ENCODE measurements around the gene BANF1. TPM values are rescaled to one million over a fixed set of nuclear protein-coding genes. Genes with fewer than 3 reads are reported as not detected.

Gene BANF1
- total RNA-seq, 1 experiment from 2014 or later: 248 TPM

DNA sequence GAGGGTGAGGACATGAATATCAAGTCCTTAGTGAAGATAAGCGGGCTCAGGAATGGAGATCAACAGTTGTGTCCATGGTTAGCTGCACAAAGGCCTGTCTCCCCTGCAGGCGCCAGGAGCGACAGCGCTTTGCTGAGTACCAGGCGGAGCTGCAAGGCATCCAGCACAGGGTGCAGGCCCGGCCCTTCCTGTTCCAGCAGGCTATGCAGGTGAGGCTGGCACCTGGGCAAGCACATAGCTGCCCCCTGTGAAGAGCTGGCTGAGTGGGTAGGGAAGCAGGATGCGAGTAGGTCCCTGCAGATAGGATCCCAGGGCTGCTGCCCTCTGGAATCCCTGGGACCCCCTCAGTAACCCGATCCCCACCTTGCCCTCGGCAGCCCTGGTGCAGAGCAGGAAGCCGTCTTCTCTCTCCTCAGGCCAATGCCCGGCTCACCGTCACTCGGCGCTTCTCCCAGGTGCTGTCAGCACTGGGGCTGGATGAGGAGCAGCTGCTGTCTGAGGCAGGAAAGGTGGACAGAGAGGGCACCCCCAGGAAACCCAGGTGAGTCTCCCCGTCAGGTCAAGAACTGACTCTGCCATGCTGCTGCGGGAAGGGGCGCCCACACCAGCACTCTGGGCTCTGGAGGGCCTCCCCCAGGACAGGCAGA lies 43.4 kb upstream of the BANF1 start:
- TF ChIP-seq, protein P1, sequence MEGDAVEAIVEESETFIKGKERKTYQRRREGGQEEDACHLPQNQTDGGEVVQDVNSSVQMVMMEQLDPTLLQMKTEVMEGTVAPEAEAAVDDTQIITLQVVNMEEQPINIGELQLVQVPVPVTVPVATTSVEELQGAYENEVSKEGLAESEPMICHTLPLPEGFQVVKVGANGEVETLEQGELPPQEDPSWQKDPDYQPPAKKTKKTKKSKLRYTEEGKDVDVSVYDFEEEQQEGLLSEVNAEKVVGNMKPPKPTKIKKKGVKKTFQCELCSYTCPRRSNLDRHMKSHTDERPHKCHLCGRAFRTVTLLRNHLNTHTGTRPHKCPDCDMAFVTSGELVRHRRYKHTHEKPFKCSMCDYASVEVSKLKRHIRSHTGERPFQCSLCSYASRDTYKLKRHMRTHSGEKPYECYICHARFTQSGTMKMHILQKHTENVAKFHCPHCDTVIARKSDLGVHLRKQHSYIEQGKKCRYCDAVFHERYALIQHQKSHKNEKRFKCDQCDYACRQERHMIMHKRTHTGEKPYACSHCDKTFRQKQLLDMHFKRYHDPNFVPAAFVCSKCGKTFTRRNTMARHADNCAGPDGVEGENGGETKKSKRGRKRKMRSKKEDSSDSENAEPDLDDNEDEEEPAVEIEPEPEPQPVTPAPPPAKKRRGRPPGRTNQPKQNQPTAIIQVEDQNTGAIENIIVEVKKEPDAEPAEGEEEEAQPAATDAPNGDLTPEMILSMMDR (IDR thresholded peaks at IDR 0.05; ENCODE audit: unreplicated experiment): no peak
- H3K4me1 Mint-ChIP-seq (ENCODE audit: low read depth, unreplicated experiment): peaks cover 17% of the 10 kb centered on the region
- peaks cover 33% of the 10 kb centered on the region for H3K36me3 Mint-ChIP-seq (ENCODE audit: insufficient read depth, unreplicated experiment)
- H3K27ac Mint-ChIP-seq (ENCODE audit: unreplicated experiment): no peak overlapping the region
- CTCF ChIA-PET: interaction anchor here (0.7 kb wide), 1 partner anchor 52 kb away, joined by 3 read pairs; no protein-coding TSS in a partner anchor
- intact Hi-C loops (cut with micrococcal nuclease; ENCODE audit: unreplicated experiment): no loop called here
- H3K9me3 Mint-ChIP-seq (ENCODE audit: low read depth, unreplicated experiment): no peaks in the 10 kb centered on the region
- no peaks in the 10 kb centered on the region for H3K27me3 Mint-ChIP-seq (ENCODE audit: unreplicated experiment)
- DNase-seq: no peak
- H3K4me3 Mint-ChIP-seq (ENCODE audit: low read depth, unreplicated experiment): no peak overlapping the region
- BruUV-seq (replicated peaks): no TSS peak

DNA sequence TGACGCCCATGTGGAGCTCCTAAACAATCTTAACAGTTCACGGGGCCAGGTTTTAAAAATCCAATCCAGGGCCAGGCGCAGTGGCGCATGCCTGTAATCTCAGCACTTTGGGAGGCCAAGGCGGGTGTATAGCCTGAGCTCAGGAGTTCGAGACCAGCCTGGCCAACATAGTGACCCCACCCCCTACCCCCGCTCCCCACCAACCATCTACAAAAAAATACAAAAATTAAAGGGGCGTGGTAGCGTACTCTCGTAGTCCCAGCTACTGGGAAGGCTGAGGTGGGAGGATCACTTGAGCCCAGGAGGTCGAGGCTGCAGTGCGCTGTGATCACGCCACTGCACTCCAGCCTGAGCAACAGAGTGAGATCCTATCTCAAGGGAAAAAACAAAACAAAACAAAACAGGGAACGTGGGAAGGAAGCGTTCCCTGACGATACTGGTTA lies 41.5 kb upstream of the BANF1 start:
- no TSS peak for BruUV-seq (replicated peaks)
- TF ChIP-seq, protein P1 (IDR thresholded peaks at IDR 0.05; ENCODE audit: unreplicated experiment): no peak
- no peak for DNase-seq
- Mint-ChIP-seq H3K36me3 (ENCODE audit: insufficient read depth, unreplicated experiment) (peaks cover 46% of the 10 kb centered on the region), H3K27ac (ENCODE audit: unreplicated experiment) (peak overlapping the region; percentile 91), H3K4me3 (ENCODE audit: low read depth, unreplicated experiment) (peak overlapping the region; percentile 85), H3K4me1 (ENCODE audit: low read depth, unreplicated experiment) (peaks cover 17% of the 10 kb centered on the region), H3K27me3 (ENCODE audit: unreplicated experiment) (no peaks in the 10 kb centered on the region), H3K9me3 (ENCODE audit: low read depth, unreplicated experiment) (no peaks in the 10 kb centered on the region)
- CTCF ChIA-PET: interaction anchor here (0.6 kb wide), 1 partner anchor 78 kb away, joined by 4 read pairs; no protein-coding TSS in a partner anchor
- intact Hi-C loops (cut with micrococcal nuclease; ENCODE audit: unreplicated experiment): no loop called here

DNA sequence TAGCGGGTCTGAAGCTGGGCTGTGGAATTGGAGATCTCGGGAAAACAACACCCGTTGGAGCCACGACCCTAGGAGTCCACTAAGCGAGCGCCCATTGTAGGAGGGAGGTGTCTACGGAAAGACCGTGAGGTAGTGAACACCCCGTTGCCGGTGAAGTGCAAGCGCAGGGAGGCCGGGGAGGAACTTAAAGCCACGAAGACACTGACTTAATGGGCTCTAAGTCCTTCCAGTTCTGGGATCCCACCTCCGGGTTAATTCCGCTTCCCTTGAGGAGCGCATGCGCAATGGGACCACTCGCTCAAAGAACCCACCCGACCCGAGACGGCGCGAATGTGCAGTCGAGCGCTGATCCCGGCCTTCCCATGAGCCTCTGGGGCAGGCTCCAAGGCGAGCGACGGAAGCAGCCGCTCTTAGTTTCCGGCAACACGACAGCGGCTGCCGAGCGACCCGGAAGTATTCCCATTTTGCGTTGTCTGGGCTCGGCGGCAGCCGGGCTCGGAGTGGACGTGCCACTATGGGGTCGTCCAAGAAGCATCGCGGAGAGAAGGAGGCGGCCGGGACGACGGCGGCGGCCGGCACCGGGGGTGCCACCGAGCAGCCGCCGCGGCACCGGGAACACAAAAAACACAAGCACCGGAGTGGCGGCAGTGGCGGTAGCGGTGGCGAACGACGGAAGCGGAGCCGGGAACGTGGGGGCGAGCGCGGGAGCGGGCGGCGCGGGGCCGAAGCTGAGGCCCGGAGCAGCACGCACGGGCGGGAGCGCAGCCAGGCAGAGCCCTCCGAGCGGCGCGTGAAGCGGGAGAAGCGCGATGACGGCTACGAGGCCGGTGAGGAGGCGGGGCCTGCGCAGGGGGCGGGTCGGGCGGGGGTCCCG lies 40.8 kb upstream of the BANF1 start, which contains the start of gene SART1:
TSS of gene SART1 (plus strand) at position 468 of the 874 bp plus-strand sequence. CDS start at position 515, 47 bp downstream.
- Mint-ChIP-seq H3K27ac (ENCODE audit: unreplicated experiment) (peak within 1 kb of the TSS; percentile 91), H3K4me1 (ENCODE audit: low read depth, unreplicated experiment) (peaks cover 17% of the 10 kb centered on the region), H3K9me3 (ENCODE audit: low read depth, unreplicated experiment) (no peaks in the 10 kb centered on the region), H3K4me3 (ENCODE audit: low read depth, unreplicated experiment) (peak within 1 kb of the TSS; percentile 85), H3K36me3 (ENCODE audit: insufficient read depth, unreplicated experiment) (peaks cover 50% of the 10 kb centered on the region), H3K27me3 (ENCODE audit: unreplicated experiment) (no peaks in the 10 kb centered on the region)
- DNase-seq: peak; percentile 95
- CTCF ChIA-PET: interaction anchor here (0.6 to 1.0 kb wide), 3 partner anchors 38 to 77 kb away, joined by 3 to 4 read pairs (median 3); partner anchors contain the start of gene FIBP
- BruUV-seq (replicated peaks): TSS peak; percentile 96
- TF ChIP-seq, protein P1 (IDR thresholded peaks at IDR 0.05; ENCODE audit: unreplicated experiment): no peak
- intact Hi-C loops (cut with micrococcal nuclease; ENCODE audit: unreplicated experiment): no loop called here

DNA sequence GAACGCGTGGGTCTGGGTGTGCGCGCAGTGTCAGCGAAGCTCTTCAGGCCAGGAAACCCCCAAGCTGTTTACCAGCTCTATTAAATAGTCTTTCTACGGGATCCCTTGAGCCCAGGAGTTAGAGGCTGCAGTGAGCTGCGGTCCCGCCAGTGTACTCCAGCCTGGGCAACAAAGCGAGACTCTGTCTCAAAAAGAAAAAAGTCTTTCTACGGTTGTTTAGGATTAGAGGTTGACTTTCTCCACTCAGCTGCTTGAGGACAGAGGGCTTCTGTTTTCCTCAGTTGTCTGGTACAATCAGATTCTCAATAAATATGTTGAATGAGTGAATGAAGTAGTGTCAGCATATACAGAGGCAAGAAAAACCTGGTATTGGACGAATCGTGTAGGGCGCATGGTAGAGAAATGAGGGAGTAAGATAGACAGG lies 40.1 kb upstream of the BANF1 start:
- intact Hi-C loops (cut with micrococcal nuclease; ENCODE audit: unreplicated experiment): no loop called here
- TF ChIP-seq, protein P1 (IDR thresholded peaks at IDR 0.05; ENCODE audit: unreplicated experiment): no peak
- no peaks in the 10 kb centered on the region for H3K9me3 Mint-ChIP-seq (ENCODE audit: low read depth, unreplicated experiment)
- CTCF ChIA-PET: interaction anchor here (0.6 to 1.0 kb wide), 2 partner anchors 39 to 74 kb away, joined by 3 read pairs; partner anchors contain the start of gene FIBP
- TSS peak; percentile 67 for BruUV-seq (replicated peaks)
- peaks cover 57% of the 10 kb centered on the region for H3K36me3 Mint-ChIP-seq (ENCODE audit: insufficient read depth, unreplicated experiment)
- peaks cover 17% of the 10 kb centered on the region for H3K4me1 Mint-ChIP-seq (ENCODE audit: low read depth, unreplicated experiment)
- H3K27me3 Mint-ChIP-seq (ENCODE audit: unreplicated experiment): no peaks in the 10 kb centered on the region
- peak overlapping the region; percentile 78 for H3K27ac Mint-ChIP-seq (ENCODE audit: unreplicated experiment)
- peak overlapping the region; percentile 85 for H3K4me3 Mint-ChIP-seq (ENCODE audit: low read depth, unreplicated experiment)
- no peak for DNase-seq

Data from Calu3 (cell line).